ENCODE results near the gene LRRK1. TPM values are rescaled to one million over a fixed set of nuclear protein-coding genes. Genes with fewer than 3 reads are reported as not detected.

The LRRK1 gene
- total RNA-seq, 1 donor from 2014 or later = 4.8 TPM

DNA sequence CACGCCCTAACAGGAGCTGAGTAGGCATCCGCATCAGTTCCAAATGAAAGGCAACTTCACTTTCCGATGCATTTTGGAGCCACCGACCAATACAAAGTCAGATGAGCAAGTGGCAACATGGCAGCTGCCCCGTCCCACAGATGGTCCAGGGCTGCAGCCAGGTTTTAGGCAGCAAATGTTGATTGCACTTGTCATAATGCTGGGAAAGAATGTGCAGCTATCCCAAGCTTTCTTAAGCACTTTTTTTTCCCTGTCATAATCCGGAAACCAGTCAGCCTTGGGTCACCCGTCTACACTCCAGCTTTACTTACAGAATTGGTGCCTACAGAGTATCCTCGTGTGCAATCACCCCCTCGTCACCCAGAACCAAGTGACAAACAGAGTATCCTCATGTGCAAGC, 185.0 kb downstream of the LRRK1 start:
- no peak for DNase-seq (ENCODE audit: low spot score)
- TF ChIP-seq, protein P1, sequence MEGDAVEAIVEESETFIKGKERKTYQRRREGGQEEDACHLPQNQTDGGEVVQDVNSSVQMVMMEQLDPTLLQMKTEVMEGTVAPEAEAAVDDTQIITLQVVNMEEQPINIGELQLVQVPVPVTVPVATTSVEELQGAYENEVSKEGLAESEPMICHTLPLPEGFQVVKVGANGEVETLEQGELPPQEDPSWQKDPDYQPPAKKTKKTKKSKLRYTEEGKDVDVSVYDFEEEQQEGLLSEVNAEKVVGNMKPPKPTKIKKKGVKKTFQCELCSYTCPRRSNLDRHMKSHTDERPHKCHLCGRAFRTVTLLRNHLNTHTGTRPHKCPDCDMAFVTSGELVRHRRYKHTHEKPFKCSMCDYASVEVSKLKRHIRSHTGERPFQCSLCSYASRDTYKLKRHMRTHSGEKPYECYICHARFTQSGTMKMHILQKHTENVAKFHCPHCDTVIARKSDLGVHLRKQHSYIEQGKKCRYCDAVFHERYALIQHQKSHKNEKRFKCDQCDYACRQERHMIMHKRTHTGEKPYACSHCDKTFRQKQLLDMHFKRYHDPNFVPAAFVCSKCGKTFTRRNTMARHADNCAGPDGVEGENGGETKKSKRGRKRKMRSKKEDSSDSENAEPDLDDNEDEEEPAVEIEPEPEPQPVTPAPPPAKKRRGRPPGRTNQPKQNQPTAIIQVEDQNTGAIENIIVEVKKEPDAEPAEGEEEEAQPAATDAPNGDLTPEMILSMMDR (IDR thresholded peaks at IDR 0.05; ENCODE audit: unreplicated experiment) = no peak
- Mint-ChIP-seq H3K4me3 (ENCODE audit: unreplicated experiment) (no peak overlapping the region), H3K4me1 (ENCODE audit: unreplicated experiment) (no peaks in the 10 kb centered on the region), H3K27ac (ENCODE audit: unreplicated experiment) (no peak overlapping the region), H3K9me3 (ENCODE audit: unreplicated experiment) (no peaks in the 10 kb centered on the region), H3K36me3 (ENCODE audit: low read depth, unreplicated experiment) (no peaks in the 10 kb centered on the region), H3K27me3 (ENCODE audit: unreplicated experiment) (peaks cover 1% of the 10 kb centered on the region)

DNA sequence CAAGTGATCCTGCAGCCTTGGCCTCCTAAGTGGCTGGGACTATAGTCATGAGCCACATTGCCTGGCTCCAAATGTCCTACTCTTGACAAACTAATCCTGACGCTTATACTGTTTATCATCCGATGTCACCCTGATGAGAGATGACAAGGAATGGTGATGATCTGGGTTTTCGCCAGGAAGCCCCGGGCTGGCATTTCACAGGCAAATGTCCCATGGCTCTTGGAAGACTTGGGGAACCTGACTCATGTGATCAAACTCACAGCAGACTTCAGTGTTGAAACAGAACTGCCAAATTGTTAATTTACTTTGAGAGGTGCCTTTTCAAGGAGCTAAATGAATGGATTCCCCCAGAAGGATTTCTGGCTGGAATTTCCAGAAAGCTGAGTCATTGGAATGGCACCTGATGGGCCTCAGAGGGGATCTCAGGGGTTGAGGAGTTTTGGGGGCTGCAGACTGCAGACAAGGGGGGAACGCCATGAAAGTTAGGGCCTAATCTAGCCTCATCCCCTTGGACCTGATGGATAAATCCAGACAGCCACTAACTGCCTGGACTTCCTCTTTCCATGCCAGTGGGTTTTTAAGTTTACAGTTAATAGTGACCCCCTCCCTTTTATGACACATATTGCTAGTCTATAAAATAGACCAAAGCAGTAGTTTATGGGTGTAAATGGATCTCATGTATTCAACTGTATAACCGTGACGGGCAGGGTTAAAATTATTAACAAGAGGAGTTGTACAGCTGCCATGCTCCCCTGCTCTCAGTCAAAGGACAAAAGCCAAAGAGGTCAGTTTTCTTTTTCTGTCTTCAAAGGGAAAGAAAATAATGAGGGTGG, 186.1 kb downstream of the LRRK1 start:
- no peak for DNase-seq (ENCODE audit: low spot score)
- no peaks in the 10 kb centered on the region for H3K4me1 Mint-ChIP-seq (ENCODE audit: unreplicated experiment)
- no peaks in the 10 kb centered on the region for H3K36me3 Mint-ChIP-seq (ENCODE audit: low read depth, unreplicated experiment)
- TF ChIP-seq, protein P1 (IDR thresholded peaks at IDR 0.05; ENCODE audit: unreplicated experiment) = no peak
- peaks cover 1% of the 10 kb centered on the region for H3K27me3 Mint-ChIP-seq (ENCODE audit: unreplicated experiment)
- H3K27ac Mint-ChIP-seq (ENCODE audit: unreplicated experiment) = no peak overlapping the region
- H3K9me3 Mint-ChIP-seq (ENCODE audit: unreplicated experiment) = no peaks in the 10 kb centered on the region
- no peak overlapping the region for H3K4me3 Mint-ChIP-seq (ENCODE audit: unreplicated experiment)

DNA sequence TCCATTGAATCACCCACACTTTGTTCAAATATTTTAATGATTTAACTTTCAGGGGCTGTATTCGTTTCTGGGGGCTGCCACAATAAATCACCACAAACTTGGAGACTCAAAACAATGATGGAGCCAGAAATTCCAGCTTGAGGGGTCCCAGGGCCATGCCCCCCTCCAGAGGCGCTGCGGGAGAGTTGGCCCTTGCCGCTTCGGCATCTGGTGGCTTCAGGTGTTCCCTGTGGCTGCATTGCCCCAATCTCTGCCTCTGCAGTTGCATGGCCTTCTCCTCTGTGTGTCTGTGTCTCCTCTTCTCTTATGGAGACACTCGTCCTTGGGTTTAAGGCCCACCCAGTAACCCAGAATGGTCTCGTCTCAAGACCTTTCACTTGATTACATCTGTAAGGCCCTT, 187.9 kb downstream of the LRRK1 start:
- H3K36me3 Mint-ChIP-seq (ENCODE audit: low read depth, unreplicated experiment) = no peaks in the 10 kb centered on the region
- TF ChIP-seq, protein P1 (IDR thresholded peaks at IDR 0.05; ENCODE audit: unreplicated experiment) = no peak
- H3K27ac Mint-ChIP-seq (ENCODE audit: unreplicated experiment) = no peak overlapping the region
- DNase-seq (ENCODE audit: low spot score) = no peak
- no peaks in the 10 kb centered on the region for H3K4me1 Mint-ChIP-seq (ENCODE audit: unreplicated experiment)
- H3K27me3 Mint-ChIP-seq (ENCODE audit: unreplicated experiment) = peaks cover 3% of the 10 kb centered on the region
- no peaks in the 10 kb centered on the region for H3K9me3 Mint-ChIP-seq (ENCODE audit: unreplicated experiment)
- no peak overlapping the region for H3K4me3 Mint-ChIP-seq (ENCODE audit: unreplicated experiment)

DNA sequence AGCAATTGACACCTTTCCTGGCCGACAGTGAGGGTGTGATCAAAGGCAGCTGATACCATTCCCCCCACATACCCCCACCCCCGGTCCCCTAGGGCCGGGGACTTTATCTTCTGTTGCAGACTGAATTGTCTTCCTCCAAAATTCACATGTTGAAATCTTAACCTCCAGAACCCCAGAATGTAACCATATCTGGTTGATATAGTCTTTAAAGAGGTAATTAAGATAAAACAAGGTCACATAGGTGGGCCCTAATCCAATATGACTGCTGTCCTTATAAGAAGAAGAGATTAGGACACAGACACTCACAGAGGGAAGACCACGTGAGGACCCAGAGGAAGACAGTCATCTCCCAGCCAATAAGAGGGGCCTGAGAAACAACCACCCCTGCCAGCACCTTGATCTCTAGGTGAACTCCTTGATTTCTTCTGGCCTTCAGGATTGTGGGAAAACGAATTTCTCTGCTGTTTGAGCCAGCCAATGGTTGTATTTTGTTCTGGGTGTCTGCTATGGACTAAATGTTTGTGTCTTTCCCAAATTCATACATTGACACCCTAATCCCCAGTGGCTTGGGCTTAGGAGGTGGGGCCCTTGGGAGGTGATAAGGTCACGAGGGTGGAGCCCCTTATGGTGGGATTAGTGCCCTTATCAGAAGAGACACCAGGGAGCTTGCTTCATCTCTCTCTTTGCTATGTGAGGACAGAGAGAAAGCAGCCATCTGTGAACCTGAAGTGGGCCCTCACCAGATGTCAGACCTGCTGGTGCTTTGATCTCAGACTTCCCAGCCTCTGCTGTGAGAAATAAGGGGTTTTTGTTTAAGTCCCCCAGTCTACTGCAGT, 188.7 kb downstream of the LRRK1 start:
- no peaks in the 10 kb centered on the region for H3K4me1 Mint-ChIP-seq (ENCODE audit: unreplicated experiment)
- H3K4me3 Mint-ChIP-seq (ENCODE audit: unreplicated experiment) = no peak overlapping the region
- no peaks in the 10 kb centered on the region for H3K36me3 Mint-ChIP-seq (ENCODE audit: low read depth, unreplicated experiment)
- no peaks in the 10 kb centered on the region for H3K9me3 Mint-ChIP-seq (ENCODE audit: unreplicated experiment)
- TF ChIP-seq, protein P1 (IDR thresholded peaks at IDR 0.05; ENCODE audit: unreplicated experiment) = no peak
- H3K27me3 Mint-ChIP-seq (ENCODE audit: unreplicated experiment) = peaks cover 7% of the 10 kb centered on the region
- no peak for DNase-seq (ENCODE audit: low spot score)
- no peak overlapping the region for H3K27ac Mint-ChIP-seq (ENCODE audit: unreplicated experiment)

DNA sequence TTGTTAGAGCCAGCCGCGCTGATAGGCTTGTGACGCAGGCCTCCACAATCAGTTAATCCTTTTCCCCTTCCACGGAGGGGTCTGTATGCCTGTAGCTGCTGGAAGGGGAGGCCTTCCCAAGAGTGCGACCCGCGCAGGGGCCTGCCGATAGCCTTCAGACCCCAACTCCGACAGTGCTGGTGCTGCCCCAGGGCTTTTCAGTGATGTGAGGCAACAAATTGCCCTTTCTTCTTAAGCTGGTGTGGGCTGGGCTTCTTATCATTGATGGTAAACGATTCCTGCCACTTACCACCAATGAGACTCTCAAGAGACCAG, 189.3 kb downstream of the LRRK1 start:
- Mint-ChIP-seq H3K9me3 (ENCODE audit: unreplicated experiment) (no peaks in the 10 kb centered on the region), H3K36me3 (ENCODE audit: low read depth, unreplicated experiment) (no peaks in the 10 kb centered on the region), H3K27ac (ENCODE audit: unreplicated experiment) (no peak overlapping the region), H3K4me1 (ENCODE audit: unreplicated experiment) (no peaks in the 10 kb centered on the region), H3K4me3 (ENCODE audit: unreplicated experiment) (no peak overlapping the region), H3K27me3 (ENCODE audit: unreplicated experiment) (peaks cover 7% of the 10 kb centered on the region)
- DNase-seq (ENCODE audit: low spot score) = no peak
- TF ChIP-seq, protein P1 (IDR thresholded peaks at IDR 0.05; ENCODE audit: unreplicated experiment) = no peak

Measured in endothelial cell (in vitro differentiated cells).